ENCODE measurements around the gene AVL9. TPM values are rescaled to one million over a fixed set of nuclear protein-coding genes. Genes with fewer than 3 reads are reported as not detected.
"Not testable (repeated sequence)": the region's sequence is repeated elsewhere in the genome, so short reads cannot be mapped to it uniquely, and the experiment has no call there.

Gene AVL9
- polyA plus RNA-seq (2013, experiment 1 of 2; ENCODE audit: insufficient read length) = 18.1 TPM
- polyA plus RNA-seq (2013, experiment 2 of 2; ENCODE audit: insufficient read length) = 17.6 TPM

GRCh38 chr7:32495298-32496051 is at the start of gene AVL9:
Gene AVL9, plus strand, starts transcription at chr7:32495489. Its CDS starts 221 bp downstream, at chr7:32495710.
- peak; percentile 96 for DNase-seq

GRCh38 chr7:32447218-32447617 is 48.1 kb upstream of the AVL9 start:
- DNase-seq = no peak

- no peak for DNase-seq
Measured at GRCh38 chr7:32453341-32454011, 41.8 kb upstream of the AVL9 start.

- no peak for DNase-seq
Measured at GRCh38 chr7:32458025-32458424, 37.3 kb upstream of the AVL9 start.

- no peak for DNase-seq
Measured at GRCh38 chr7:32459788-32460187, 35.5 kb upstream of the AVL9 start.

- DNase-seq = no peak
Measured at GRCh38 chr7:32461484-32461883, 33.8 kb upstream of the AVL9 start.

- no peak for DNase-seq
Measured at GRCh38 chr7:32462451-32462850, 32.8 kb upstream of the AVL9 start.

- DNase-seq = no peak
Measured at GRCh38 chr7:32462977-32463376, 32.3 kb upstream of the AVL9 start.

- DNase-seq = not testable (repeated sequence)
Measured at GRCh38 chr7:32464641-32465416, 30.5 kb upstream of the AVL9 start.

- DNase-seq = not testable (repeated sequence)
Measured at GRCh38 chr7:32470004-32470403, 25.3 kb upstream of the AVL9 start.

- no peak for DNase-seq
Measured at GRCh38 chr7:32470871-32471270, 24.4 kb upstream of the AVL9 start.

- no peak for DNase-seq
Measured at GRCh38 chr7:32472015-32472414, 23.3 kb upstream of the AVL9 start.

- DNase-seq = no peak
Measured at GRCh38 chr7:32474008-32474407, 21.3 kb upstream of the AVL9 start.

GRCh38 chr7:32476816-32477648 is 18.3 kb upstream of the AVL9 start:
- DNase-seq = no peak

- DNase-seq = no peak
Measured at GRCh38 chr7:32477649-32477980, 17.7 kb upstream of the AVL9 start.

- DNase-seq = peak; percentile 37
Measured at GRCh38 chr7:32479574-32480200, 15.6 kb upstream of the AVL9 start.

- no peak for DNase-seq
Measured at GRCh38 chr7:32481176-32481575, 14.1 kb upstream of the AVL9 start.

GRCh38 chr7:32481921-32482320 is 13.4 kb upstream of the AVL9 start:
- no peak for DNase-seq

GRCh38 chr7:32489788-32490126 is 5.5 kb upstream of the AVL9 start:
- no peak for DNase-seq

- DNase-seq = peak; percentile 94
Measured at GRCh38 chr7:32490127-32490796, 5.0 kb upstream of the AVL9 start, which contains the start of gene LSM5. Gene LSM5, minus strand, starts transcription at chr7:32490380. Its CDS starts 15 bp downstream, at chr7:32490365.

GRCh38 chr7:32494946-32495297 is 367 bp upstream of the AVL9 start:
- no peak for DNase-seq

All from fibroblast of skin of abdomen (primary cell).